H1 (cell line): Measurements from ENCODE around the gene CCDC171. TPM values are rescaled to one million over a fixed set of nuclear protein-coding genes. Genes with fewer than 3 reads are reported as not detected.
A peak's percentile ranks its signal among the peaks of the same experiment; 100 is the strongest.

Source experiments
- CTCF ChIA-PET: fragments of 300-600 bp; sonication (Branson Sonifier 250); formaldehyde crosslinking; loops from one replicate; lab custom pipeline; 2021; ENCODE audit not compliant: partially characterized antibody; lab: Charles Lee
- POLR2A ChIA-PET: fragments of 300-600 bp; sonication (Branson Sonifier 250); formaldehyde crosslinking; loops from one replicate; lab custom pipeline; 2021; ENCODE audit warnings: inconsistent platforms; ENCODE audit not compliant: partially characterized antibody; lab: Charles Lee
- DNase-seq, 2 experiments: peaks; one replicate each; pipeline versions ENCODE4 v3.0.0 to v3.0.0-alpha.2; 2010 to 2022; ENCODE audit warnings: low spot score in 2 of 2, low read depth in 1 of 2, mixed read lengths in 1 of 2
- FAIRE-seq: peaks from 2 replicates; lab custom pipeline; 2011; peaks lifted over from hg19 to GRCh38; lab: Jason Lieb, UNC
- H2AFZ ChIP-seq: 2 replicates; pipeline ENCODE4 v1.8.1; 2012; ENCODE audit warnings: low read length, inconsistent platforms
- H2AK5ac ChIP-seq: 2 replicates; pipeline ENCODE4 v1.6.1; 2013; ENCODE audit warnings: low read depth, low read length
- H2BK120ac ChIP-seq: replicated peaks from 2 replicates; pipeline ENCODE3; 2013; ENCODE audit warnings: low read depth, low read length, inconsistent platforms
- H2BK12ac ChIP-seq: 2 replicates; pipeline ENCODE4 v1.6.1; 2013; ENCODE audit warnings: low read depth, low read length
- H2BK15ac ChIP-seq: 2 replicates; pipeline ENCODE4 v1.6.1; 2013; ENCODE audit warnings: low read length
- H2BK20ac ChIP-seq: 2 replicates; pipeline ENCODE4 v1.6.1; 2013; ENCODE audit warnings: low read length
- H2BK5ac ChIP-seq: 2 replicates; pipeline ENCODE4 v1.6.1; 2013; ENCODE audit warnings: low read depth, low read length
- H3K14ac ChIP-seq: 2 replicates; pipeline ENCODE4 v1.6.1; 2013; ENCODE audit warnings: inconsistent platforms; ENCODE audit not compliant: insufficient read length
- H3K18ac ChIP-seq: 2 replicates; pipeline ENCODE4 v1.6.1; 2013; ENCODE audit warnings: low read length; ENCODE audit errors: extremely low read depth
- H3K23ac ChIP-seq: 2 replicates; pipeline ENCODE4 v1.6.1; 2013; ENCODE audit warnings: inconsistent platforms; ENCODE audit not compliant: insufficient read length
- H3K23me2 ChIP-seq: 2 replicates; pipeline ENCODE4 v1.6.1; 2013; ENCODE audit warnings: low read depth, low read length
- H3K27ac ChIP-seq: 2 replicates; pipeline ENCODE4 v1.6.1; 2011; ENCODE audit warnings: low read depth, low read length, inconsistent platforms
- H3K27me3 ChIP-seq, 4 experiments: replicated peaks in 1 of 4; 1 replicate in 1 of 4; 2 replicates in 3 of 4; pipeline versions ENCODE4 v1.6.1 to v1.8.1; 2011 to 2013; ENCODE audit warnings: low read length in 3 of 4, mild to moderate bottlenecking in 3 of 4, inconsistent platforms in 2 of 4, mixed read lengths in 2 of 4, moderate library complexity in 1 of 4; ENCODE audit not compliant: control insufficient read depth in 3 of 4, insufficient read depth in 3 of 4; ENCODE audit errors: extremely low read depth in 1 of 4
- H3K36me3 ChIP-seq, 4 experiments: 2 replicates each; pipeline versions ENCODE4 v1.6.1 to v1.8.1; 2011 to 2013; ENCODE audit warnings: mild to moderate bottlenecking in 4 of 4, low read length in 3 of 4, moderate library complexity in 2 of 4, control low read depth in 1 of 4, inconsistent platforms in 1 of 4; ENCODE audit not compliant: insufficient read depth in 4 of 4, control insufficient read depth in 2 of 4
- H3K4ac ChIP-seq: replicated peaks from 2 replicates; pipeline ENCODE3; 2013; ENCODE audit warnings: low read length, low read depth, mixed read lengths, inconsistent platforms; ENCODE audit not compliant: insufficient read length
- H3K4me1 ChIP-seq, 4 experiments: replicated peaks in 1 of 4; 1 replicate in 1 of 4; 2 replicates in 3 of 4; pipeline versions ENCODE4 v1.6.1 to v1.8.1; 2011 to 2013; ENCODE audit warnings: low read length in 3 of 4, inconsistent platforms in 2 of 4, mixed read lengths in 1 of 4; ENCODE audit not compliant: insufficient read depth in 4 of 4, control insufficient read depth in 3 of 4
- H3K4me2 ChIP-seq, 2 experiments: 2 replicates each; pipeline versions ENCODE4 v1.6.1 to v1.8.1; 2011 to 2013; ENCODE audit warnings: low read depth in 2 of 2, low read length in 2 of 2, control low read depth in 1 of 2, inconsistent platforms in 1 of 2, mild to moderate bottlenecking in 1 of 2; ENCODE audit not compliant: insufficient read depth in 1 of 2
- H3K4me3 ChIP-seq, 4 experiments: fragments of 200-600, 300-600 bp in 1 of 4; sonication (generic), shearing (Covaris generic), sonication (Bioruptor Twin) in 1 of 4; 2 replicates each; pipeline versions ENCODE4 v1.5.1 to v1.8.1; 2011 to 2016; ENCODE audit warnings: low read length in 4 of 4, low read depth in 3 of 4, control low read depth in 2 of 4, inconsistent platforms in 2 of 4, mild to moderate bottlenecking in 2 of 4, mixed read lengths in 1 of 4, moderate library complexity in 1 of 4; ENCODE audit not compliant: insufficient read depth in 2 of 4; ENCODE audit errors: extremely low read depth in 1 of 4
- H3K56ac ChIP-seq: replicated peaks from 2 replicates; pipeline ENCODE3; 2013; ENCODE audit warnings: low read depth, mild to moderate bottlenecking, mixed read lengths, low read length, inconsistent platforms; ENCODE audit not compliant: insufficient read length
- H3K79me1 ChIP-seq: 2 replicates; pipeline ENCODE4 v1.6.1; 2013; ENCODE audit warnings: low read depth, low read length, control low read depth
- H3K79me2 ChIP-seq, 2 experiments: 2 replicates each; pipeline versions ENCODE4 v1.6.1 to v1.8.1; 2012 to 2013; ENCODE audit warnings: low read length in 2 of 2, mild to moderate bottlenecking in 2 of 2, inconsistent platforms in 1 of 2; ENCODE audit not compliant: insufficient read depth in 2 of 2, control insufficient read depth in 1 of 2
- H3K9ac ChIP-seq, 4 experiments: replicated peaks in 1 of 4; 1 replicate in 1 of 4; 2 replicates in 3 of 4; pipeline versions ENCODE4 v1.6.1 to v1.8.1; 2011 to 2013; ENCODE audit warnings: low read depth in 3 of 4, low read length in 3 of 4, control low read depth in 2 of 4, mild to moderate bottlenecking in 2 of 4, moderate library complexity in 2 of 4, inconsistent platforms in 1 of 4; ENCODE audit errors: extremely low read depth in 1 of 4
- H3K9me3 ChIP-seq, 2 experiments: 2 replicates each; pipeline versions ENCODE4 v1.6.1 to v1.8.1; 2012 to 2013; ENCODE audit warnings: mild to moderate bottlenecking in 2 of 2, moderate library complexity in 2 of 2, control low read depth in 1 of 2, inconsistent platforms in 1 of 2, low read depth in 1 of 2, low read length in 1 of 2, mixed read lengths in 1 of 2; ENCODE audit not compliant: insufficient read depth in 2 of 2
- H4K20me1 ChIP-seq, 2 experiments: replicated peaks in 1 of 2; 2 replicates each; pipeline versions ENCODE3 to v1.8.1; 2011 to 2013; ENCODE audit warnings: inconsistent platforms in 2 of 2, low read length in 2 of 2, mild to moderate bottlenecking in 1 of 2; ENCODE audit not compliant: insufficient read depth in 2 of 2, control insufficient read depth in 1 of 2
- H4K5ac ChIP-seq: 2 replicates; pipeline ENCODE4 v1.6.1; 2013; ENCODE audit warnings: low read length, low read depth, mixed read lengths, inconsistent platforms; ENCODE audit not compliant: insufficient read length
- H4K8ac ChIP-seq: 2 replicates; pipeline ENCODE4 v1.8.0; 2013; ENCODE audit warnings: mild to moderate bottlenecking, moderate library complexity, low read length, inconsistent platforms; ENCODE audit not compliant: insufficient read depth; ENCODE audit errors: extremely low read depth
- H4K91ac ChIP-seq: replicated peaks from 2 replicates; pipeline ENCODE3; 2013; ENCODE audit warnings: low read length, mixed read lengths, inconsistent platforms; ENCODE audit not compliant: insufficient read length
- ASH2L ChIP-seq: fragments of 200-600, 300-600 bp; sonication (generic); IDR thresholded peaks from one replicate; pipeline ENCODE4 v1.7.1; 2017; ENCODE audit warnings: low read length
- CHD2 ChIP-seq: IDR thresholded peaks from 2 replicates; pipeline ENCODE4 v1.6.1; 2012; ENCODE audit warnings: low read length, improper control_type of control experiment
- FOSL1 ChIP-seq: IDR thresholded peaks from 2 replicates; pipeline ENCODE4 v1.6.1; 2011; ENCODE audit warnings: mild to moderate bottlenecking, low read depth, low read length, moderate library complexity; ENCODE audit not compliant: insufficient read depth
- MAFK ChIP-seq: IDR thresholded peaks from 2 replicates; pipeline ENCODE4 v1.6.1; 2012; ENCODE audit warnings: low read depth, mild to moderate bottlenecking, improper control_type of control experiment, low read length
- PHF8 ChIP-seq: fragments of 200-600 bp; sonication (generic); conservative IDR thresholded peaks from 2 replicates; pipeline ENCODE4 v1.7.1; 2012; ENCODE audit warnings: low read depth, mild to moderate bottlenecking, inconsistent platforms, low read length, moderate library complexity
- POU5F1 ChIP-seq: IDR thresholded peaks from 2 replicates; pipeline ENCODE4 v1.6.1; 2011; ENCODE audit warnings: low read depth, mild to moderate bottlenecking, low read length, moderate library complexity
- SP2 ChIP-seq: IDR thresholded peaks from 2 replicates; pipeline ENCODE4 v1.6.1; 2012; ENCODE audit warnings: mild to moderate bottlenecking, low read length, inconsistent platforms
- TAF1 ChIP-seq: IDR thresholded peaks from 2 replicates; pipeline ENCODE4 v1.6.1; 2011; ENCODE audit warnings: mild to moderate bottlenecking, low read depth, low read length
- WGBS, 2 experiments: shearing (Covaris generic) in 1 of 2; methylation state at CpG; one replicate each; pipeline versions ENCODE4 v1.1.6 to v1.1.7; 2013 to 2015; ENCODE audit warnings: low lambda C conversion rate in 2 of 2, mixed read lengths in 2 of 2, inconsistent platforms in 1 of 2, low coverage in 1 of 2, missing lambda C conversion rate in 1 of 2; ENCODE audit not compliant: insufficient replicate concordance in 2 of 2, insufficient coverage in 1 of 2, insufficient read length in 1 of 2; ENCODE audit errors: extremely low coverage in 1 of 2, missing lambda C conversion rate in 1 of 2; 5-methylcytosine and 5-hydroxymethylcytosine counted together
- polyA plus RNA-seq, 7 experiments: library from polyadenylated mRNA; depleted of rRNA in 3 of 7; stranded (reverse) in 5 of 7; unstranded in 2 of 7; fragments of >200 nt in 5 of 7; fragments of 200-250 nt in 2 of 7; gene quantifications; 1 replicate in 5 of 7; 2 replicates in 1 of 7; 4 replicates in 1 of 7; pipeline versions ENCODE4 v1.2.1 to v1.2.3, GENCODE V29; 2011 to 2013; ENCODE audit warnings: missing spikeins in 2 of 7, mixed read lengths in 2 of 7
- total RNA-seq: library from RNA; stranded (reverse); fragmentation: NEBNext Ultra II Directional; extraction: Animal tissue kit (Norgen Biotek cat#: 25700); gene quantifications from 2 replicates; pipeline ENCODE4 v1.2.1, GENCODE V29; 2021
- TF ChIP-seq, protein P1 (sequence below): IDR thresholded peaks from 2 replicates; pipeline ENCODE4 v1.6.1; 2011; ENCODE audit warnings: low read depth, mild to moderate bottlenecking, low read length; ENCODE audit not compliant: insufficient read depth
- TF ChIP-seq, protein P2 (sequence below): IDR thresholded peaks from 2 replicates; pipeline ENCODE4 v1.6.1; 2012; ENCODE audit warnings: low read length, inconsistent platforms

The CCDC171 gene
- total and polyA plus RNA-seq, 2 of the 8 experiments (the other 6 are each of a cell fraction or from before 2014, with no cell fraction given), result 0.83 to 2.3 TPM

DNA sequence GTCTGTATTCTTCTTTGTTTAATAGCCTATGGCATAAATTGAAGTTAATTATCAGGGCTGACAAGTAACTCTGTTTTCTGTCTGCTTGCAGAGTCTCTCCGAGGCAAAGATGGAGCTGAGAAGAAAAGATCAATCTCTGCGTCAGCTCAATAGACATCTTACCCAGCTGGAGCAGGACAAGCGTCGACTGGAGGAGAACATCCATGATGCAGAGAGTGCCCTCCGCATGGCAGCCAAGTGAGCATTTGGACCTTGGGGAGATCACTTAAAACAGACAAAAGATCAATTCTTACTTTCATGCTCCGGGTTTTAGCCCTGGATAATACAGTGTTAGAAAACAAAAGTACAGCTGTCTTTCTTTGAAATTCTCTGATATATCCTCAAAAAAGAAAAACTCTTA lies 293.8 kb downstream of the CCDC171 start:
- H3K4me1 ChIP-seq, result no peaks in the 10 kb centered on the region
- H2AK5ac ChIP-seq, result no peak overlapping the region
- ChIA-PET CTCF (interaction anchor here (1.1 to 1.7 kb wide), 2 partner anchors 9 to 18 kb away, joined by 3 read pairs; no protein-coding TSS in a partner anchor), POLR2A (no interaction called here)
- no peak overlapping the region for H3K27ac ChIP-seq
- TF ChIP-seq, protein P1, sequence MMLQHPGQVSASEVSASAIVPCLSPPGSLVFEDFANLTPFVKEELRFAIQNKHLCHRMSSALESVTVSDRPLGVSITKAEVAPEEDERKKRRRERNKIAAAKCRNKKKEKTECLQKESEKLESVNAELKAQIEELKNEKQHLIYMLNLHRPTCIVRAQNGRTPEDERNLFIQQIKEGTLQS, result no peak
- TF ChIP-seq FOSL1, result no peak
- no peak for TF ChIP-seq POU5F1
- TF ChIP-seq ASH2L, result no peak
- TF ChIP-seq PHF8, result no peak
- TF ChIP-seq TAF1, result no peak
- no peak for TF ChIP-seq CHD2
- no peak for TF ChIP-seq MAFK
- TF ChIP-seq, protein P2, sequence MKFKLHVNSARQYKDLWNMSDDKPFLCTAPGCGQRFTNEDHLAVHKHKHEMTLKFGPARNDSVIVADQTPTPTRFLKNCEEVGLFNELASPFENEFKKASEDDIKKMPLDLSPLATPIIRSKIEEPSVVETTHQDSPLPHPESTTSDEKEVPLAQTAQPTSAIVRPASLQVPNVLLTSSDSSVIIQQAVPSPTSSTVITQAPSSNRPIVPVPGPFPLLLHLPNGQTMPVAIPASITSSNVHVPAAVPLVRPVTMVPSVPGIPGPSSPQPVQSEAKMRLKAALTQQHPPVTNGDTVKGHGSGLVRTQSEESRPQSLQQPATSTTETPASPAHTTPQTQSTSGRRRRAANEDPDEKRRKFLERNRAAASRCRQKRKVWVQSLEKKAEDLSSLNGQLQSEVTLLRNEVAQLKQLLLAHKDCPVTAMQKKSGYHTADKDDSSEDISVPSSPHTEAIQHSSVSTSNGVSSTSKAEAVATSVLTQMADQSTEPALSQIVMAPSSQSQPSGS, result no peak
- no peak for TF ChIP-seq SP2
- H3K23me2 ChIP-seq, result no peaks in the 10 kb centered on the region
- WGBS, 2 experiments, result 89% methylated on average over 6 of the region's 6 CpGs; no CpG with 5 or more reads in 1 of the 2 experiments
- no peaks in the 10 kb centered on the region for H3K27me3 ChIP-seq
- H2AFZ ChIP-seq, result no peak overlapping the region
- H3K4me3 ChIP-seq, result no peak overlapping the region
- no peak overlapping the region for H2BK15ac ChIP-seq
- H3K23ac ChIP-seq, result no peak overlapping the region
- H4K91ac ChIP-seq, result no peak overlapping the region
- no peak overlapping the region for H3K4ac ChIP-seq
- no peak overlapping the region for H3K9ac ChIP-seq
- H3K79me1 ChIP-seq, result no peaks in the 10 kb centered on the region
- no peaks in the 10 kb centered on the region for H3K79me2 ChIP-seq
- no peak overlapping the region for H4K8ac ChIP-seq
- H3K18ac ChIP-seq, result no peak overlapping the region
- no peak overlapping the region for H2BK12ac ChIP-seq
- no peak overlapping the region for H2BK20ac ChIP-seq
- no peak overlapping the region for H3K14ac ChIP-seq
- DNase-seq (no peak), FAIRE-seq (peak; percentile 13)
- no peaks in the 10 kb centered on the region for H4K20me1 ChIP-seq
- no peak overlapping the region for H3K56ac ChIP-seq
- H2BK5ac ChIP-seq, result no peak overlapping the region
- no peak overlapping the region for H3K4me2 ChIP-seq
- H4K5ac ChIP-seq, result no peak overlapping the region
- H2BK120ac ChIP-seq, result no peak overlapping the region
- H3K36me3 ChIP-seq, result no peaks in the 10 kb centered on the region
- no peaks in the 10 kb centered on the region for H3K9me3 ChIP-seq
